Liver (tissue), 3 donors: ENCODE results near the gene CLIP4.

Experiments
- CTCF ChIP-seq: fragments of 150-350 bp; IDR thresholded peaks from 2 replicates; pipeline ENCODE4 v1.5.1; 2017; ENCODE audit warnings: improper control_type of control experiment, low read depth, low read length; ENCODE audit not compliant: missing input control
- FOXA1 ChIP-seq: IDR thresholded peaks from 2 replicates; pipeline ENCODE4 v1.6.1; 2016; ENCODE audit warnings: antibody characterized with exemption
- GABPA ChIP-seq, 2 donors: IDR thresholded peaks in 1 of 2; conservative IDR thresholded peaks in 1 of 2; 2 replicates each; pipeline ENCODE4 v1.6.1; 2016; ENCODE audit warnings: antibody characterized with exemption in 2 of 2, mild to moderate bottlenecking in 1 of 2, moderate library complexity in 1 of 2
- JUND ChIP-seq, 2 donors: IDR thresholded peaks; 2 replicates each; pipeline ENCODE4 v1.6.1; 2016; ENCODE audit warnings: antibody characterized with exemption in 2 of 2
- MAX ChIP-seq: IDR thresholded peaks from 2 replicates; pipeline ENCODE4 v1.6.1; 2016; ENCODE audit warnings: antibody characterized with exemption
- RAD21 ChIP-seq, 2 donors: IDR thresholded peaks; 2 replicates each; pipeline ENCODE4 v1.6.1; 2016; ENCODE audit warnings: antibody characterized with exemption in 2 of 2, mild to moderate bottlenecking in 2 of 2
- REST ChIP-seq: IDR thresholded peaks from 2 replicates; pipeline ENCODE4 v1.6.1; 2016; ENCODE audit warnings: antibody characterized with exemption, mild to moderate bottlenecking
- TAF1 ChIP-seq: conservative IDR thresholded peaks from 2 replicates; pipeline ENCODE4 v1.6.1; 2016; ENCODE audit warnings: antibody characterized with exemption, mild to moderate bottlenecking
- YY1 ChIP-seq: IDR thresholded peaks from 2 replicates; pipeline ENCODE4 v1.6.1; 2016; ENCODE audit warnings: antibody characterized with exemption, mild to moderate bottlenecking
- donor health status: healthy.
- donor health status: healthy.

- TF ChIP-seq GABPA (IDR thresholded peaks at IDR 0.05 in 1 of 2, conservative IDR thresholded peaks at IDR 0.05 in 1 of 2): no peak
- no peak for TF ChIP-seq RAD21 (IDR thresholded peaks at IDR 0.05)
- TF ChIP-seq CTCF: no peak
- TF ChIP-seq TAF1: no peak
- TF ChIP-seq MAX: no peak
- TF ChIP-seq REST: no peak
- no peak for TF ChIP-seq YY1
- TF ChIP-seq FOXA1: no peak
- no peak for TF ChIP-seq JUND (IDR thresholded peaks at IDR 0.05)
Observed at GRCh38 chr2:29113891-29114321, 1.3 kb upstream of the CLIP4 start.
